HG02870 (cell line): ENCODE data around the gene BCO2.
"Not testable (repeated sequence)": the region's sequence is repeated elsewhere in the genome, so short reads cannot be mapped to it uniquely, and the experiment has no call there.

ENCODE experiments used
- ATAC-seq: cut with Tn5 transposase; IDR thresholded peaks from one replicate; pipeline ENCODE4 v1.9.1; 2021; ENCODE audit warnings: mild to moderate bottlenecking, moderate library complexity; ENCODE audit not compliant: unreplicated experiment

BCO2 gene, protein sequence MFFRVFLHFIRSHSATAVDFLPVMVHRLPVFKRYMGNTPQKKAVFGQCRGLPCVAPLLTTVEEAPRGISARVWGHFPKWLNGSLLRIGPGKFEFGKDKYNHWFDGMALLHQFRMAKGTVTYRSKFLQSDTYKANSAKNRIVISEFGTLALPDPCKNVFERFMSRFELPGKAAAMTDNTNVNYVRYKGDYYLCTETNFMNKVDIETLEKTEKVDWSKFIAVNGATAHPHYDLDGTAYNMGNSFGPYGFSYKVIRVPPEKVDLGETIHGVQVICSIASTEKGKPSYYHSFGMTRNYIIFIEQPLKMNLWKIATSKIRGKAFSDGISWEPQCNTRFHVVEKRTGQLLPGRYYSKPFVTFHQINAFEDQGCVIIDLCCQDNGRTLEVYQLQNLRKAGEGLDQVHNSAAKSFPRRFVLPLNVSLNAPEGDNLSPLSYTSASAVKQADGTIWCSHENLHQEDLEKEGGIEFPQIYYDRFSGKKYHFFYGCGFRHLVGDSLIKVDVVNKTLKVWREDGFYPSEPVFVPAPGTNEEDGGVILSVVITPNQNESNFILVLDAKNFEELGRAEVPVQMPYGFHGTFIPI

DNA sequence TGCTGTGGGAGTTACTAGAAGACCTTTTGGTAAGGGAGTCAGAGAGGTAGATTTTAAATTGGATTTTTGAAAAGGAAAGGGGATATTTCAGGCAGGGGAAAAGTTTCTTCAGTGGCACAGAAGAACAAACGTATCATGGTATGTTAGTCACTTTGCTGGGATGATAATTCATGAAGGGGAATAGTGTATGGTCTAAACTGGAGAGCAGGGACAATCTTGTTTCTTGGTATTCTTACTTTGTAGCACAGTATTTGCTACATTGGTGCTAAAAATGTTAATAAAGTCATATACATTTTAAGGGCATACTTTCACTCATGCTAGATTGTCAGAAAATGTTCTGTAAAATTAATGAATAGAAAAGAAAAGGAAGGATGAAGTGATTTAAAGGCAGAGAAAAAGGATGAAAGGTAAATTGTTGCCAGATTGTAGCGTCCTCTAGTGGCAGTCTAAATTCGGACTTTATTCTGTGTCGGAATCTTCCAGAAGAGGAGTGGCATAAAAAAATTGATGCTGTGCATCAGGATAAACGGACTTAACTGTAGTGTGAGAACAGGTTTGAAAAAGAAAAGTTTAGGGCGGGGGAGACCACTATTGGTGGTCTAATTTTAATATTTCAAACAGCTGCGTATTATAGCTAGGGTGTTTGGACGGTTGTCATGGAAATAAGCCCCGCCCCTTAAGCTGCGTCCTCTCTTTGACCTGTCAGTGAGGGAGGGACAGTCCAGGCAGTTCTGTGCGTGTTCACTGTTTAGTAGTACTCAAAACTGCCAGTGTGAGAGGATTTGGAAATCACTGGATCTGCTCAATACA is at the start of gene BCO2:
Gene BCO2 (plus strand): TSS at position 724 of the 810 bp plus-strand sequence. CDS start 90 bp downstream, outside the sequence.
- peak; percentile 55 for ATAC-seq

DNA sequence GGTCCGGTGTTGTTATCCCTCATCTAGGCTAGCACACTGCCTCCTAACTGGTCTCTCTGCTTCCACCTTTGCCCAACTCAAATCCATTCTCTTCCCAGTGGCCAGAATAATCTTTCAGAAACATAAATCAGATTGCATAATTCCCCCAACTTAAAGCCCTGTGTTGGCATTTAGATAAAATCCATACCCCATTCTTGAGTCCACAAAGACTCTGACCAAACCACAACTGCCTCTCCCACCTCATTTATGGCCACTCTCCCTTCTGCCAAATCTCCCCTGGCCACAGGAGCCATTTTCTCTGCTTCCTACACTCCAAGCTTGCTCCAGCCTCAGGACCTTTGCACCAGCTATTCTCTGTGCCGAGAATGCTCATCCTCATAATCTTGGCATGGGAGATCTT is 48.3 kb upstream of the BCO2 start:
- ATAC-seq = no peak

DNA sequence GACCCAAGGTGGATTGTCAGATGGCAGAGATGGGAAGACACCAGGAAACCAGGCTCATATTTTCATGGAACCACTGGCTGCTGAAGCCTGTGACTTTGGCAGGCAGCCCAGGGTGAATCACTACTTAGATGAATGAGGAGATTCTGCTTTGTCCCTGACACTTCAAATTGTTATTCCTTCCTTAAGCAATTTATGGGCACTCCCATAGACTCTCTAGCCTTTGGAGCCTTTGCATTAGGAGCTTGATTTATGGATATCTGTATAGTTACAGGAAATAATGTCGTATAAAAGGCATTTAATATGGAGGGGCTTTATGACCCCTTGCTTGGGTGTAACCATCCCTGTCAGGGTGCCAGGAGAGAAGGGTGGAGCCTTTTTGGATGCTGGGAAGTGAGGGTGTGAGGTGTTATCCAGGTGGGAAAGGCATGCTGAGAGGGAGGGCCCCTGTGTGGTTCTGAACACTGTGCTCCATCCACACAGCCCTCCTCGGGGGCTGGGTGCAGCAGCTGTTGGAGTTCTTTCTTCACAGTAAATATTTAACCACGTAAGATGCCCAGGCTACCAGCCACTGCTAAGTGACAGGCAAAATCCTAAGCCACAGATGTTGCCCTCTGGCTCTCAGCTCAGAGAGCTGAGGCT is 46.7 kb upstream of the BCO2 start:
- ATAC-seq = no peak

GRCh38 chr11:112129656-112130055 is 45.7 kb upstream of the BCO2 start:
- ATAC-seq = no peak

GRCh38 chr11:112132737-112133136 is 42.6 kb upstream of the BCO2 start:
- no peak for ATAC-seq

DNA sequence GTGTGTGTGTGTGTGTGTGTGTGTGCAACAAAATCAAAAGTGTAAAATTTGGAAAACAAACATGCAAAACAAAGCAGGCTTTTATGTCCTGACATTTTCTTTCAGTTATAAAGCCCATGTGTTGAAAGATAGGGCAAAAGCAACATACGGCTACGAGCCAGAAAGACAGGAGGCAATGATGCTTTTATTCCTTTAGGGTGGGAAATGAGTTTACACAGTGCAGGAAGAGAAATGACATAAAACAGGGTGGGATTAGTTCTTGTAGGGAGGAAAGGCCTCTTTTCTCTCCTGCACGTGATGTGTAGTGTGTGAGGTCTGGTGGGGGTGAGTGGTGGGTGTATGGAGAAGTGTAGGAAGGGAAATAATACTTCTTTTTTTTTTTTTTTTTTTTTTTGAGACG is 40.8 kb upstream of the BCO2 start:
- no peak for ATAC-seq

DNA sequence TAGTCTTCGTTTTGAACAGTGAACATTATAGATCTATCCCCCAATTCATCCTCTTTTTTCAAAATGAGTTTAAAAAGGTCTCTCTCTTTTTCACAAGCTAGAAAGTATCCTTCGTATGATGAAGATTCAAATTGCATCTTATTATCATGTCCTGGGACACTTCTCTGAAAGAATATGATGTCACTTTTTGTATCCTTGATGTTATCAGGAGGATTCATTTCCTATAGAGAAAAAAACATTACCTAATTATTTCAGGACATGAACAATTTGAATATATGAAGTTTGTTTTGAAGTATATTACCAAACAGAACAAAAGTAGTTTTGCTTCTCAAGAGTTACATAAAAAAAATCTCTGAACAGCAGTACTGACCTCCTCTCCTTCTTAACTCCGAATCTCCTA is 31.7 kb upstream of the BCO2 start:
- no peak for ATAC-seq

DNA sequence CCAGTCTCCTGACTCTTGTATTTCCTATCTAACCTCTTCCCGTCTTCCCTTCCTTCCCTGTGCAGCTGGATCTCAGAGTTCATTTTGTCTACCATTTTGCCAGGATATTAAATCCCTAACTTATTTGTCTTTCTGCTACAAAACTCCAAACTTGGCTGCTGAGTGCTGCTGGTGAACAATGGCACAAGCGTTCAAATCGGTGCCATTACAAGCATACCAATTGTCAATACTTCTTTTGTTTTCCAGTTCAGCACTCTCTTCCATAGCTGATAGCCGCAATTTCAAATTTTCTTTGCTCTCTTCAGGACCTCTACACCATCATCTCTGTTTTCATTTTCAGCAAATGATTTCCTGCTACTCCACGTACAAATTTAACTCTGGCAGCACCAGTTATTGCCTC is 24.8 kb upstream of the BCO2 start:
- ATAC-seq = no peak

DNA sequence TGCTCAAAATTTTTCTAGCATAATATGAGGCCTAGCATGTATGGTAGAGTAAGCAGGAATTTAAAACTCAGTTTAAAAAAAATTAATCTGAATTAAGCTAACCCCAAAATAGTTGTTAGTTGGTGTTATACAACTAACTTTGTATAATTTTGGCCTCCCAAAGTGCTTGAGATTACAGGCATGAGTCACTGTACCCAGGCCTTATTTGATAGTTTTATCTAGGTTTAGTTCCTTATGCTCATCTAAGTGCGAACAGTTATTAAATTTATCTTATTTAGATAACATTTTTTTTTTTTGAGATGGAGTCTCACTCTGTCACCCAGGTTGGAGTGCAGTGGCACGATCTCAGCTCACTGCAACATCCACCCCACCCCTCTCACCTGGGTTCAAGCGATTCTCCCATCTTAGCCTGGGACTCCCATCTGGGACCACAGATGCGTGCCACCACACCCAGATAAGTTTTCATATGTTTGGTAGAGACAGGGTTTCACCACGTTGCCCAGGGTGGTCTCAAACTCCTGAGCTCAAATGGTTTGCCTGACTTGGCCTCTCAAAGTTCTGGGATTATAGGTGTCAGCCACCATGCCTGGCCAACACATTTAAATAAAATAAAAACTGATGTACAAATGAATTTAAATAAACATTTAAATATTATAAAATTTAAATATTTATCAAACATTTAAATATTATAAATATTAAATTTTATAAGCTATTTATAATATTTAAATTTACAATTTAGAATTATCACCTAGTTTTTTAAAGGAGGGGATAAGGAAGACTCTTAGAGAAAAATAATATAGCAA is 19.0 kb upstream of the BCO2 start:
- no peak for ATAC-seq

DNA sequence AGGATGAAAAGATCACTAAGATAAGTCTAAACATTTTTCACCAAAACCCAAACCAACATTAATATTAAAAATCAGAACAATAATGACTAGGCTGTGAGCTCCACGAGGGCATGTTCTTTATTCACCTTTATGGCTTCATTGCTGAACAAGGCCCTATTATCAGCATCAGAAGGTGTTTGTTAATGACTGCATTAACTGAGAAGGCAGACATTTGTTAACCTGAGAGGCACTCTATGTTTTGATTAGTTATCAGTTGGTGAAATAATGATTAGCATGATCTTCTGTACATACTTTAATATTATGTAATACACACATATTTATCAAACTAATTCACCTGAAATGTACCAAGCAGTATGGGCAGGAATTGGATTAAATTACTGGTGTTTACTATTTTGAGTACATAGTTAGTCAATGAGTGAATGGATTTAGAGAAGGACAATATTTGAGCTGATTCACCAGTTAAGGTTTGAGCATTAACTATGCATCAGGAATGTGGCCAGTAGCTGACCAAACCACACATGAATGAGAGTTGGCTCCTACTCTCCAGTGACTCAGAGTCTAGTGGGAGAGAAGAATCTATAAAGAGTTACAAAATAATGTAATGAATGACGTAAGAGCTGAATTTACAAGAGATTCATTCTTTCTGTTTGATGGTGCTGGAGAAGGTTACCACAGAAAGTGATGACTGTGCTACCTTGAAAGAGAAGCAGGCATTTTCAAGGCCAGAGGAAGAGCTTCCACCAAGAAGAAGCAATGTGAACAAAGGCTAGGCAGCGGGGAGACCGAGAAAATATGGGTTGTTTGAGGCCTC is 18.2 kb upstream of the BCO2 start:
- no peak for ATAC-seq

DNA sequence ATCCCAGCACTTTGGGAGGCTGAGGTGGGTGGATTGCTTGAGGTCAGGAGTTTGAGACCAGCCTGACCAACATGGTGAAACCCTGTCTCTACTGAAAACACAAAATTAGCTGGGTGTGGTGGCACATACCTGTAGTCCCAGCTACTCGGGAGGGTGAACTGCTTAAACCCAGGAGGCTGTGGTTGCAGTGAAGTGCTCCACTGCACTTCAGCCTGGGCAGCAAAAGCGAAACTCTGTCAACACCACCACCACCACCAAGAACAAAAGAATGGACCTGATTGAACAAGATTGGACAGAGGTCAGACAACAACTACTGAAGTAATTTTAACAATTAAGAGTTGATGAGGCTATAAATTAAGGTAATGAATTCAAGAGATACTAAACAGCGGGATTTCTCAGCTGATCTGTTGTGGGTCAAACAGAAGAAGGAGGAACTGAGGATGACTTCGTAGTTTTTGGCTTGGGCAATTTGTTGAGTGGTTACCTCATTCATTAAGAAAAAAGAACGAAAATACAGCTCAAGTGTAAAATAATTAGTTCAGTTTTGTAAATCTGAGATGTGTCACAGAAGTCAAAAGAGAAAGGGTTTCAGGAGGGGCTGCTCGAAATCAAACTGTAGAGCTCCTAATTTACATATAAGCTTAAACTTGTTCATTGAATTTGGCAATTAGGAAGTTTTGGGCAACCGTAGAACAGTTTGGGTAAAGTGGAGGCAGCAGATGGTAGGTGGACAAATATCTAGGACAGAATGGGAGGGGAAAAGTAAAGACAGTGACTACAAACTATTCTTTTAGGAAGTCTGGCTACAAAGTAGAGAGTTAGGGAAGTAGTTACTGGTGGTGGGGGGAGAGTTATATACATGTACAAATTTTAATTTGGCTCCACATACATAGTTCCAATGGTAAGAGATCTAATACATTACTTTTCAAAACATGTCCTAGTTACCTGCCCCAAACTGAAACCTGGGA is 15.9 kb upstream of the BCO2 start:
- no peak for ATAC-seq

DNA sequence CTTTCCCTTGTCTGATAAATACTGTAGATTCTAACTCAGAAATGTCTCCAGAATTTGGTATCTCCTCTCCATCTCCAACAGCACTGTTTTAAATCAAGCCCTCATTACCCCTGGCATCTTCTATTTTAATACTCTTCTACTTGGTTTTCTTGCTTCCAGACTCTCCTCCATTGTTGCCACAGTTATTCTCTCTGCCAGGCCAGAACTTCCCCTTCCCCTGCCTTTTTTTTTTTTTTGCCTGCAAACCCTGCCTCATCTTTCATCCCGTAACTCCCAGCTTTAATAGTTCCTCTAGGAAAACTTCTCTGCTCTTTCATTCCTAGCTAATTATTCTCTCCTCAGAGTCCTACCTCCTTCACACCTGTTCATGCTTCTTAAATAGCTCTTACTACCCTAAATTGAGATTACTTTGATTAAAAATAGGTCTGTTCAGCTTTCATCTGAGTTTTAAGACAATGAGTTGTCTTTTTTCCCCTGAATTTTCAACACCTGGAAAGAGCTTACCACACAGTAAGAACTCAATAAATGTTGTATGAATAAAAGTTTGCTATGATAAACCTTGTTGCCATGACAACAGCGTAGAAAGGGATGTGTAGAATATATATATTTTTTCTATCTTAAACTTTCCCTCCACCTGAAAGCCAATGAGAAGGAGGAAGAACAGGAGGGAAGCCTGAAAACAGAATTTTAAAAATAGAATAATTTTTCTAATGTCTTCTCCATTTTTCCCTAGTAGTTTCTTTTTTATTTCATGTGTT is 15.0 kb upstream of the BCO2 start:
- no peak for ATAC-seq

DNA sequence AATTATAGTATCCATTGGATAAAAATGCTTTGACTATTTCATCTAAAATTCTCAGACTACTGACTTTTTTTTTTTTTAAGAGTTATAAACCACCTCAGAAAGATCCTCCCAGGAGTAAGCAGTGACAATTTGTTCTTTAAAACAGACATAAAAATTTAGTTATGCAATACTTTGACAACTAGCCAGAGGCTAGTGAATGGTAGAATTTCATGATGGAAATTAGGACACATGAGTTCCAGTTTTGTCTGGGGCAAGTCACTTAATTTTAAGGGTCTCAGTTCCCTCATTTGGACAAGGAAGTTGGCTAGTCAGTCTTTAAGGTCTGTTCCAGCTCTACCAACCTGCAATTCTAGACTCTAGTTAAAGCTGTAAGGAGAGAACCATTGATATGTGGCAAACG is 14.3 kb upstream of the BCO2 start:
- no peak for ATAC-seq

- ATAC-seq = not testable (repeated sequence)
Measured at GRCh38 chr11:112162200-112162599, 13.1 kb upstream of the BCO2 start.

- ATAC-seq = no peak
Measured at GRCh38 chr11:112162761-112163546, 12.4 kb upstream of the BCO2 start.

DNA sequence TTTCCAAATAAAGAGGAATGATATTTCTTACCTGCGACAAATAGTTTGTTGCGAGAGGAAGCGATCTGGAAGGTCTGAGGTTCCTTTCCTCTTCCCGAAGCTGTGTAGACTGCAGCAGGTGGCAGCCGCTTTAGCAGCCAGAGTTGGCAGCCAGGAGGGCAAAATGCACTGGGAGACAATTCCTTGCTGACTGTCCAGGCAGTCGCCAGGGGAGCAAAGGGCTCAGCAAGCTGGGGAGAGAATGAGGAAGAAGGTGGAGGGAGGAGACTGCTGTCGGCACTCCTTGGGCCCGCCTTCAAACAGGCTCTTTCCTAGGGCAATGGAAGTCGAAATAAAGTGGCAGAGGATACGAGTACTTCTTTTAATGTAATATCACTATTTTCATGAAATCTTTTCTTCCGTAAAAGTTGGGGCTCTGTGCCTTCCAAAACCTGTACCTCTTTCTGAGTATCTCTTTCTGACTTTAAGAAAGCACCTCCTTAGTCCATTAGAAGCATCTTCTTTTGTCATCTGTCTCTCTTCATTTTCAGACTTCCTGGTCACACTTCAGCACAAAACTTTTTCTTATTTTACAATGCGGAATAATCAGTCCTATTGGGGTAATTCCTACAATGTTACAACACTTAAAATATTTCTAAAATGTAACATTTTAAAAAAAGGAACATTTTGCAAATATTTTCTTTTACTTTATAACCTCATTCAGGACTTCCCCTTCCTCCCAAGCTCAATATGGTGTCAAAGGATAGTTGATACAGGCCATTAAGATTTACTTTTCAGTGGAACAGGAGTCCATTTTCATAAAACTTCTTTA is 11.2 kb upstream of the BCO2 start, which contains the start of gene IL18:
Gene IL18 (minus strand): TSS at position 220 of the 811 bp plus-strand sequence. CDS start 9,041 bp downstream, outside the sequence.
- ATAC-seq = no peak
